A549 (cell line): ENCODE results near the gene CFAP61.

Experiments used
- CEBPB ChIP-seq, 2 experiments: fragments of >200 bp in 1 of 2; sonication (Bioruptor Twin) in 1 of 2; formaldehyde crosslinking in 1 of 2; IDR thresholded peaks; 2 replicates each; pipeline ENCODE4 v1.6.1; 2012 to 2016
- CTCF ChIP-seq: fragments of >200 bp; sonication (Bioruptor Twin); formaldehyde crosslinking; IDR thresholded peaks from 3 replicates; pipeline ENCODE4 v1.5.1; 2016
- EP300 ChIP-seq, 2 experiments: fragments of >200 bp; sonication (Bioruptor Twin); formaldehyde crosslinking; IDR thresholded peaks; 2 replicates in 1 of 2; 3 replicates in 1 of 2; pipeline ENCODE4 v1.6.1; 2016 to 2017
- ESRRA ChIP-seq: fragments of 150-350 bp; IDR thresholded peaks from 2 replicates; pipeline ENCODE4 v1.6.1; 2014; ENCODE audit warnings: mild to moderate bottlenecking, low read length, borderline replicate concordance
- MAX ChIP-seq: IDR thresholded peaks from 2 replicates; pipeline ENCODE4 v1.6.1; 2012
- NFE2L2 ChIP-seq: fragments of 150-350 bp; conservative IDR thresholded peaks from 2 replicates; pipeline ENCODE4 v1.6.1; 2014; ENCODE audit warnings: low read length
- POLR2A ChIP-seq: IDR thresholded peaks from 2 replicates; pipeline ENCODE4 v1.6.1; 2012; ENCODE audit warnings: mild to moderate bottlenecking, low read length
- RCOR1 ChIP-seq: fragments of 150-350 bp; IDR thresholded peaks from 2 replicates; pipeline ENCODE4 v1.6.1; 2014; ENCODE audit warnings: antibody characterized with exemption, low read length, low read depth

GRCh38 chr20:20220134-20220533 is 167.8 kb downstream of the CFAP61 start:
- TF ChIP-seq RCOR1, result no peak
- TF ChIP-seq POLR2A, result no peak
- no peak for TF ChIP-seq MAX
- no peak for TF ChIP-seq CTCF
- no peak for TF ChIP-seq EP300 (IDR thresholded peaks at IDR 0.05)
- no peak for TF ChIP-seq ESRRA
- TF ChIP-seq CEBPB (IDR thresholded peaks at IDR 0.05), result no peak
- no peak for TF ChIP-seq NFE2L2
